ENCODE data around the gene ARPP21.

The ARPP21 gene

DNA sequence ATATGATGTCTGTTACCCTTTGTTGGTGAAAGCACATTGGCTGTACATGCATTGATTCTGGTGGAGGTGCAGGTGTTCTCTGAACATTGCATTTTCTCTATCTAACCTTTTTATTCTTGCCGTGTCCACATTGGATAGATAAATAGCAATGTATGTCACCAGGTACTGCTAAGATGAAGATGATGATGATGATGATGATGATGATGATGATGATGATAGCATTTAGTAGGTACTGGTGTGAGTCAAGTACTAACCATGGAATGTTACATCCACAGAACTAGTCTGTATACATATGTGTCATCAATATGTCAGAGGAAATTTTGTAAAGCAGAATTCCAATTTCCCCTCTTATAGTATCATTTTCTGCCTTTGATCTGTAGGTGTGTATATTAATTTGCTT lies 36.3 kb downstream of the ARPP21 start:
- no peak for DNase-seq (ENCODE audit: low read depth in 2 of 2)

- no peak for DNase-seq (ENCODE audit: low read depth in 2 of 2)
Observed at GRCh38 chr3:35677797-35678196, 38.5 kb downstream of the ARPP21 start.

- no peak for DNase-seq (ENCODE audit: low read depth in 2 of 2)
Observed at GRCh38 chr3:35678643-35679161, 39.4 kb downstream of the ARPP21 start.

- no peak for DNase-seq (ENCODE audit: low read depth in 2 of 2)
Observed at GRCh38 chr3:35679409-35680080, 40.2 kb downstream of the ARPP21 start.

GRCh38 chr3:35680866-35681650 lies 41.7 kb downstream of the ARPP21 start:
- DNase-seq (ENCODE audit: low read depth in 2 of 2): no peak

GRCh38 chr3:35685153-35685552 lies 45.8 kb downstream of the ARPP21 start:
- DNase-seq (ENCODE audit: low read depth in 2 of 2): no peak

DNA sequence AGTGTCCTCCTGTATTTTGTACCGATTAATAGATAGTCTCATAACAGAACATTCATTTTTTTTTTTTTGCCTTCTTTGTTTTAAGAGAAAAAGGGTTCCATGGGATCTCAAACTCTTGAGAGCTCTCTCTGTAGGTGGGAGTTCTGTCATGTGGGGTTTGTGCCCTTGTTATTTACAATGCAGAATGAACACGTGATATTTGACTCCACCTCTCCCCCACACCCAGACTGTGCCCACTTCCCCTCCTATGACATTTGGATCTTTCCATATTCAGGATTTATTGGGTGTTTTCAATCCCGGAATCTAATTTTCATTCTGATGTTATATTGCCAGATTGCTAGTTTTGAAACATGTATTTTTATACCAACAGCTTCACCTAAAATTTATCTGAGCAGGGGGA lies 49.5 kb downstream of the ARPP21 start:
- no peak for DNase-seq (ENCODE audit: low read depth in 2 of 2)

GRCh38 chr3:35690271-35690670 lies 50.9 kb downstream of the ARPP21 start:
- DNase-seq (ENCODE audit: low read depth in 2 of 2): no peak

GRCh38 chr3:35705904-35706303 lies 66.6 kb downstream of the ARPP21 start:
- no peak for DNase-seq (ENCODE audit: low read depth in 2 of 2)

- no peak for DNase-seq (ENCODE audit: low read depth in 2 of 2)
Observed at GRCh38 chr3:35707904-35708303, 68.6 kb downstream of the ARPP21 start.

DNA sequence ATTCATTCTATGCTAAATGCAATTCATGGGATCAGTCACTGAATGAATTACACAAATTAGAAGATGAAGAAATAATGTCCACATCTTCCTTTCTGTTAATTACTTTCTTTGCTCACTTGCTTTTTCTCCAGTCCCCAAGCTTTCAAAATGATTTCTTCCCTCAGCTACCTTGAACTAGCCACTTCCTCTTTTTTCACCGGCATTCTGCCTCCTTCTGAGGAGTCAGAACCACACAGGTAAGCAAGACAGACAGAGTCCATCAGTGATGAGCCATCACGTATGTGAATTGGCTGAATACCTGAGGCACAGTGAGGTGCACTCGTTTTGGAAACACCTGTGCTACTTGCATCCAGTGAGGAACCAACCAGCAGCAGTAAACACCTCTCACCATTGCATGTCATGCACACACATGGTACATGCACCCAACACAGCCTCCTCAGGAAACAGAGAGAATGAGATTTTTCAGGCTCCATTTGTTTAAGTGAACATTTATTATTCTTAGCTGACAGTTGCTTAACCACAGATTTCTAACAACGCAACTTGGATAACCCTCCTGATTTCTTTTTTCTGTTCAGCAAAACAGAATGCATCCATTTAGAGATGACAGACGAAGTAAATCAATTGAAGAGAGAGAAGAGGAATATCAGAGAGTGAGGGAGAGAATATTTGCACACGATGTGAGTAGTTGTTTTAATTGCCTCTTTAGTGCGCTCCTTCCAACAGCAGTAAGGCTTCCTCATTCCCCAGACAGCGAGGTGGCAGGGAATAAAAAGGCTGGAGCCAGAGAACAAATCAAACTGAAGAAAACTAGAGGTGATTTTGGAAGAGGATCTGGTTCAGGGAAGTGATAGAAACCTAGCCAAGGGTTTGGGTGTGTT lies 69.3 kb downstream of the ARPP21 start:
- no peak for DNase-seq (ENCODE audit: low read depth in 2 of 2)

GRCh38 chr3:35709691-35710090 lies 70.4 kb downstream of the ARPP21 start:
- DNase-seq (ENCODE audit: low read depth in 2 of 2): no peak

- no peak for DNase-seq (ENCODE audit: low read depth in 2 of 2)
Observed at GRCh38 chr3:35710554-35710953, 71.2 kb downstream of the ARPP21 start.

GRCh38 chr3:35718921-35719320 lies 79.6 kb downstream of the ARPP21 start:
- DNase-seq (ENCODE audit: low read depth in 2 of 2): no peak

DNA sequence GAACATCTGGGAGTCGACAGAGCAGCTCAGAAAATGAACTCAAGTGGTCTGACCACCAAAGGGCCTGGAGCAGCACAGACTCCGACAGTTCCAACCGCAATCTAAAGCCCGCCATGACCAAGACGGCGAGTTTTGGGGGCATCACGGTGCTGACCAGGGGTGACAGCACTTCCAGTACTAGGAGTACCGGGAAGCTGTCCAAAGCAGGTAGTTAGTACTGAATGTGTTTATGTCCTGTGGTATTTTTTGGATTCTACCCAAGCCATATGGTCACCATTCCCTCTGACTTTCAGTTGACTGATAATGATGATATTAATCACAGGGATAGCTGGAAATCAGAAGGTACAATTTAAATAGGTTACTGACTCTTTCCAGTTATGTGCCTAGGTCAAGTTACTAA lies 82.3 kb downstream of the ARPP21 start:
- DNase-seq (ENCODE audit: low read depth in 2 of 2): no peak

GRCh38 chr3:35722902-35723301 lies 83.6 kb downstream of the ARPP21 start:
- no peak for DNase-seq (ENCODE audit: low read depth in 2 of 2)

DNA sequence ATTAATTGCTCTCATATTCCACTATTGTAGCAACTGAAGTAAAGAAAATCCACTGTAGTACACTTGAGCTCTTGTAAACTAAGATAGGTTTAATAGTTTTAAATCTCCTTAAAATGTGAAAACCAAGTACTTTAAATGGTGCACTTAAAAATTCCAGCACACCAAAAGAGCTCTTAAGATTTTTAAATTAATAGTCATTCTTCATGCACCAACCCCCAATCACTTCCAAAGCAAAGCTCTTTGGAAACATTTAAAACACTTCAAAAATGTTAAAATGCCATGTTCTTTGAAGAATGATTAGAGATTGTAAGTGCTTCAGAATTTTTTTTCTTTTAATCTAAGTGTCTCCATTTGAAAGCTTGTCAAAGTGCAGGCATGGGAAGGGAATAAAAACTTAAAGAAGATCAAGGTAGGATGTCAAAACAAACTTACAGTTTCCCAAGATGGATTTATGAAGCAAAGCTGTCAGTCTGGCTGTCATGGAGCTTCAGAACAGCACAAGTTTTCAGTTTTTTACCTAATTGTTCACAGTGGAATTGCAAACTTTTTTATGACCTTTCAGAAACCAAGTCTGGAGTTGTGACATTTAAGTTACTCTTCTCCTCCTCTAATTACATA lies 84.3 kb downstream of the ARPP21 start:
- no peak for DNase-seq (ENCODE audit: low read depth in 2 of 2)

DNA sequence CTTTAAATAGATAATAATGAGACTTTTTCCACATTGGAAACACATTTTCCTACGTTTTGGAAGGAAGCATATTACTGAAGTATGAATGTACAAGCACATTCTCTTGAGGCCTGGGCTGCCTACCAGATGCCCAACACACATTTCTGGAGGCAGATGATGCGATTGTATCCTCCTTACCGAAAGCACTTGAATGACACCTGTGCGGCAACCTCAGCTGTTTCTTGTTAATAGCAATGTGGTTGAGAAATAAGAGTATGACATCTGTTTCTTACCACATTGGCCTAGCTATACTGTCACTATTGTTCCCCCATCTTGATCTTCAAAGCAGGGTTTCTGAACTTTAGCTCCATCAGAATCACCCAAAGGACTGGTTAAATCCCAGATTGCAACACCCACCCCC lies 84.8 kb downstream of the ARPP21 start:
- no peak for DNase-seq (ENCODE audit: low read depth in 2 of 2)

- DNase-seq (ENCODE audit: low read depth in 2 of 2): no peak
Observed at GRCh38 chr3:35727179-35727578, 87.9 kb downstream of the ARPP21 start.

DNA sequence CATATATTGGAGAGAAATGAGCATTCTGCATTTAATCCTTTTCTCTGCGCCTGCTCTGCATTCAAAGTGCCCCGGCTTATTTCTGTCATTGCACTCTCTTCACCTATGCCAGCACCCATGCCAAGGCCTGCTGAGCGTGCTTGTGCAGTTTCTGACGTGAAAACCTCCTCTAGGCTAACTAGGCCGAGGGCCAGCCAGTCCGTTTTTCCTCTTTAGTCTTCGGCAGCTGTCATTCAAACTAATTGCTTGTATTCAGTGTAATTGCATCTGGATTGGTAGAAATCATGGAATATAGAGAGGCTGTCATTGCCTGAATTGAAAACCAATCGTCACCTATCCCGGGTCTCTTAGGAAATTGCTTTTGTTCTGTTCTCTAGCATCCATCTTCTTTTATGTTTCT lies 94.0 kb downstream of the ARPP21 start:
- no peak for DNase-seq (ENCODE audit: low read depth in 2 of 2)

DNA sequence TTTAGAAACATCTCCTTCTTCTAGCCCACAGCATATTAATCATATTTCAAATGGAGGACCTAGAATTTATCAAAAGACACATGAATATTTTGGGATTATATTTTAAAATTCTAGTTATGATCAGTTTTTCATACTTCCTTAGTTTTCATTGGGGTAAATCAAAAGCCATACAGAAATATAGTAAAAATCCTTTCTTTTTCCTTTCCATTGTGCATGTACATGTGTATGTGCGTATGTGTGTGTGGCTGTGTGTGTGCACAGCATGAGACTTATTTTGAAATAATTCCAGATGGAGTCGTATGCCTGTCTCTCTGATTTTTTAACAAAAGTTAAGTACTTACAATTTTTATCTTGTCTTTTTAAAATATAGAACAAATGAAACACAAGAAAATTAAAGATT lies 94.5 kb downstream of the ARPP21 start:
- no peak for DNase-seq (ENCODE audit: low read depth in 2 of 2)

GRCh38 chr3:35737080-35737479 lies 97.8 kb downstream of the ARPP21 start:
- DNase-seq (ENCODE audit: low read depth in 2 of 2): no peak

Data from stimulated activated CD4-positive, alpha-beta T cell treated with anti-CD3 and anti-CD28 coated beads, Interleukin-1b, Interleukin-23, amount 100 ng/mL, for 1 hour (primary cell).